Calu3 (cell line): ENCODE results near the gene BMAL1. TPM values are rescaled to one million over a fixed set of nuclear protein-coding genes. Genes with fewer than 3 reads are reported as not detected.
A peak's percentile ranks its signal among the peaks of the same experiment; 100 is the strongest.

Source experiments
- BruUV-seq: library from RNA; stranded (reverse); fragments of 400-500 nt; replicated peaks from 2 replicates; lab custom pipeline; 2021; lab: Mats Ljungman, UMichigan
- CTCF ChIA-PET: fragments of 300-600 bp; sonication (Branson Sonifier 250); formaldehyde crosslinking; loops from one replicate; lab custom pipeline; 2022; ENCODE audit warnings: antibody characterized with exemption; lab: Charles Lee
- DNase-seq: peaks from one replicate; pipeline ENCODE4 v3.0.0; 2022
- H3K27ac Mint-ChIP-seq: one replicate; pipeline ENCODE4 v1.8.0; 2022; ENCODE audit warnings: mixed read lengths; ENCODE audit not compliant: unreplicated experiment
- H3K27me3 Mint-ChIP-seq: one replicate; pipeline ENCODE4 v1.8.0; 2022; ENCODE audit warnings: mixed read lengths; ENCODE audit not compliant: unreplicated experiment
- H3K36me3 Mint-ChIP-seq: one replicate; pipeline ENCODE4 v1.8.0; 2022; ENCODE audit warnings: mild to moderate bottlenecking, moderate library complexity, mixed read lengths; ENCODE audit not compliant: insufficient read depth, unreplicated experiment
- H3K4me1 Mint-ChIP-seq: one replicate; pipeline ENCODE4 v1.8.0; 2022; ENCODE audit warnings: mild to moderate bottlenecking, low read depth, mixed read lengths; ENCODE audit not compliant: unreplicated experiment
- H3K4me3 Mint-ChIP-seq: one replicate; pipeline ENCODE4 v1.8.0; 2022; ENCODE audit warnings: mild to moderate bottlenecking, low read depth, moderate library complexity, mixed read lengths; ENCODE audit not compliant: unreplicated experiment
- H3K9me3 Mint-ChIP-seq: one replicate; pipeline ENCODE4 v1.8.0; 2022; ENCODE audit warnings: low read depth, mixed read lengths; ENCODE audit not compliant: unreplicated experiment
- CTCF ChIP-seq: fragments of 200-600 bp; IDR thresholded peaks from one replicate; pipeline ENCODE4 v1.8.0; 2022; ENCODE audit warnings: antibody characterized with exemption; ENCODE audit not compliant: unreplicated experiment
- intact Hi-C: fragments of 100-400 bp; cut with micrococcal nuclease; formaldehyde crosslinking; loops from one replicate; pipeline ENCODE4 v1.10.0; 2022; ENCODE audit not compliant: unreplicated experiment
- total RNA-seq: library from RNA; stranded (reverse); gene quantifications from 2 replicates; pipeline ENCODE4 v1.2.3, GENCODE V29; 2022

Gene BMAL1
- total RNA-seq, 1 experiment from 2014 or later: 10.3 TPM

GRCh38 chr11:13336246-13336878 lies 58.8 kb downstream of the BMAL1 start:
- no peak for DNase-seq
- H3K4me1 Mint-ChIP-seq: peaks cover 58% of the 10 kb centered on the region
- CTCF ChIA-PET: no interaction called here

GRCh38 chr11:13338019-13338426 lies 60.4 kb downstream of the BMAL1 start:
- Mint-ChIP-seq H3K9me3 (no peaks in the 10 kb centered on the region), H3K4me1 (peaks cover 45% of the 10 kb centered on the region), H3K27ac (peak overlapping the region; percentile 31), H3K27me3 (no peaks in the 10 kb centered on the region), H3K36me3 (peaks cover 5% of the 10 kb centered on the region), H3K4me3 (no peak overlapping the region)
- DNase-seq: no peak
- intact Hi-C loops: loop anchor here (5.0 kb wide), 1 partner anchor 51 kb away; no protein-coding TSS in a partner anchor
- no TSS peak for BruUV-seq
- no peak for TF ChIP-seq CTCF
- CTCF ChIA-PET: interaction anchor here (1.0 to 1.7 kb wide), 3 partner anchors 122 to 130 kb away, joined by 4 to 6 read pairs (median 5); no protein-coding TSS in a partner anchor

More at GRCh38 chr11:13336246-13336878, 58.8 kb downstream of the BMAL1 start:
- intact Hi-C loops: loop anchor here (5.0 kb wide), 1 partner anchor 49 kb away; no protein-coding TSS in a partner anchor
- Mint-ChIP-seq H3K36me3 (peaks cover 5% of the 10 kb centered on the region), H3K27ac (no peak overlapping the region), H3K4me3 (no peak overlapping the region), H3K9me3 (no peaks in the 10 kb centered on the region), H3K27me3 (no peaks in the 10 kb centered on the region)
- no TSS peak for BruUV-seq
- TF ChIP-seq CTCF: no peak

- CTCF ChIA-PET: interaction anchor here (0.5 to 1.7 kb wide), 6 partner anchors 93 to 965 kb away, joined by 3 to 6 read pairs (median 4); no protein-coding TSS in a partner anchor
- Mint-ChIP-seq H3K27me3 (no peaks in the 10 kb centered on the region), H3K9me3 (no peaks in the 10 kb centered on the region), H3K4me3 (no peak overlapping the region), H3K27ac (peak overlapping the region; percentile 31), H3K4me1 (peaks cover 40% of the 10 kb centered on the region), H3K36me3 (peaks cover 5% of the 10 kb centered on the region)
- DNase-seq: no peak
- no TSS peak for BruUV-seq
- TF ChIP-seq CTCF: no peak
- intact Hi-C loops: loop anchor here (5.0 kb wide), 1 partner anchor 51 kb away; no protein-coding TSS in a partner anchor
Observed at GRCh38 chr11:13338427-13339069, 61.0 kb downstream of the BMAL1 start.

GRCh38 chr11:13339195-13340153 lies 61.9 kb downstream of the BMAL1 start:
- peak; percentile 40 for DNase-seq
- intact Hi-C loops: loop anchor here (5.0 kb wide), 1 partner anchor 52 kb away; no protein-coding TSS in a partner anchor
- no peak for TF ChIP-seq CTCF
- CTCF ChIA-PET: interaction anchor here (0.5 to 1.7 kb wide), 8 partner anchors 94 to 966 kb away, joined by 3 to 6 read pairs (median 4); no protein-coding TSS in a partner anchor
- H3K27ac Mint-ChIP-seq: peak overlapping the region; percentile 2
- no TSS peak for BruUV-seq
- peak overlapping the region; percentile 11 for H3K4me3 Mint-ChIP-seq
- H3K4me1 Mint-ChIP-seq: peaks cover 31% of the 10 kb centered on the region
- no peaks in the 10 kb centered on the region for H3K27me3 Mint-ChIP-seq
- no peaks in the 10 kb centered on the region for H3K9me3 Mint-ChIP-seq
- H3K36me3 Mint-ChIP-seq: peaks cover 5% of the 10 kb centered on the region
